Smooth muscle cell of the pulmonary artery (primary cell): ENCODE measurements around the gene MFF. TPM values are rescaled to one million over a fixed set of nuclear protein-coding genes. Genes with fewer than 3 reads are reported as not detected.

Experiments used
- total RNA-seq: library from RNA; depleted of rRNA; stranded (reverse); fragments of >200 nt; gene quantifications from 2 replicates; pipeline ENCODE4 v1.2.3, GENCODE V29; 2014

The MFF gene
- 60.2 and 66.9 TPM in 2 replicates for total RNA-seq

GRCh38 chr2:227324995-227325838 lies at the start of gene MFF:
MFF (plus strand) TSS chr2:227325251; CDS start chr2:227330666, 5,415 bp downstream.

GRCh38 chr2:227379095-227379494 lies 54.0 kb downstream of the MFF start, which contains the start of gene TM4SF20:
TM4SF20 (minus strand) TSS chr2:227379306; CDS start chr2:227379268, 38 bp downstream.

GRCh38 chr2:227387583-227387982 lies 62.5 kb downstream of the MFF start, which contains the start of gene SCYGR1:
SCYGR1 (minus strand) TSS chr2:227387949; CDS start chr2:227387949, 0 bp downstream.

Other genes with a start within 250 kb of the MFF start
- 5.3 and 7.7 TPM in 2 replicates for gene COL4A4, start 161.0 kb upstream of the MFF start, total RNA-seq
- 2.6 and 3.5 TPM in 2 replicates for gene COL4A3, start 160.6 kb upstream of the MFF start, total RNA-seq
- 0.07 TPM in 1 of 2 replicates, not detected in the other for gene TM4SF20, start 54.1 kb downstream of the MFF start, total RNA-seq
- gene SCYGR1, start 62.7 kb downstream of the MFF start, total RNA-seq = not detected in 2 replicates
- 62.7 and 62.8 TPM in 2 replicates for gene AGFG1, start 146.9 kb downstream of the MFF start, total RNA-seq